ENCODE results near the gene ENG. TPM values are rescaled to one million over a fixed set of nuclear protein-coding genes. Genes with fewer than 3 reads are reported as not detected.
A peak's percentile ranks its signal among the peaks of the same experiment; 100 is the strongest.

Gene ENG
- total and polyA plus RNA-seq, 2 of the 8 experiments (the other 6 are each of a cell fraction or from before 2014, with no cell fraction given): 1.8 to 4.4 TPM

DNA sequence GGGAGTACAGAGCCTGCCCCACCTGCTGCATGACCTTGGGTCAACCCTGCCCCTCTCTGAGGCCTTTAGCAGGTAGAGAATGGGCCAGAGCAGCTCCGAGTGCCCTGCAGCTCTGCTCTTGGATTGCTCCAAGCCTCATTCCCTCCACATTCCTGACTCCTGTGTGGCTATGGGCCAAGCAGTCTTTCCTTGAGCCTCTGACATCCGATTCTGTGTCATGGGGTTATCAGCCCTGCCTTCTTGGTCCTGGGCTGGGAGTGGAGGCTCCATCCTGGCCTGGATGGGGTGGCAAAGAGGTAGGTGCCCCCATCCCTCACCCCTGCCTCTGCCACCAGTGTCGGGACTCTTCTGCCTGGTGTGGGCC is 38.1 kb downstream of the ENG start:
- Histone ChIP-seq H3K4me1 (replicated peaks in 1 of 4; ENCODE audit: control insufficient read depth in 3 of 4, insufficient read depth in 4 of 4, low read length in 3 of 4) (no peaks in the 10 kb centered on the region), H3K23ac (ENCODE audit: insufficient read length) (no peak overlapping the region), H4K20me1 (replicated peaks in 1 of 2; ENCODE audit: control insufficient read depth in 1 of 2, insufficient read depth in 2 of 2, low read length in 2 of 2) (peaks cover 2 to 11% of the 10 kb centered on the region in 2 experiments), H3K9me3 (ENCODE audit: insufficient read depth in 2 of 2, low read depth in 1 of 2, low read length in 1 of 2) (no peaks in the 10 kb centered on the region), H3K79me2 (ENCODE audit: control insufficient read depth in 1 of 2, insufficient read depth in 2 of 2, low read length in 2 of 2) (no peaks in the 10 kb centered on the region), H3K27ac (ENCODE audit: low read depth, low read length) (no peak overlapping the region), H3K36me3 (ENCODE audit: control insufficient read depth in 2 of 4, insufficient read depth in 4 of 4, low read length in 3 of 4) (peaks cover 10 to 23% (median 17%) of the 10 kb centered on the region in 4 experiments; a peak in 7 of 8 replicates), H2BK5ac (ENCODE audit: low read depth, low read length) (no peak overlapping the region), H4K5ac (ENCODE audit: insufficient read length, low read depth, low read length) (no peak overlapping the region), H3K56ac (replicated peaks; ENCODE audit: insufficient read length, low read depth, low read length) (no peak overlapping the region), H3K4ac (replicated peaks; ENCODE audit: insufficient read length, low read depth, low read length) (no peak overlapping the region), H2AK5ac (ENCODE audit: low read depth, low read length) (no peak overlapping the region), H3K23me2 (ENCODE audit: low read depth, low read length) (no peaks in the 10 kb centered on the region), H2BK20ac (ENCODE audit: low read length) (no peak overlapping the region), H2BK15ac (ENCODE audit: low read length) (no peak overlapping the region), H2BK120ac (replicated peaks; ENCODE audit: low read depth, low read length) (no peak overlapping the region), H3K4me3 (ENCODE audit: extremely low read depth in 1 of 4, insufficient read depth in 2 of 4, low read depth in 3 of 4, low read length in 4 of 4) (no peak overlapping the region), H4K8ac (ENCODE audit: extremely low read depth, insufficient read depth, low read length) (peak overlapping the region; percentile 51; the same call in 1 of the 2 replicates), H3K18ac (ENCODE audit: extremely low read depth, low read length) (no peak overlapping the region), H4K91ac (replicated peaks; ENCODE audit: insufficient read length, low read length) (no peak overlapping the region), H3K9ac (replicated peaks in 1 of 4; ENCODE audit: extremely low read depth in 1 of 4, low read depth in 3 of 4, low read length in 3 of 4) (no peak overlapping the region), H3K4me2 (ENCODE audit: insufficient read depth in 1 of 2, low read depth in 2 of 2, low read length in 2 of 2) (no peak overlapping the region), H2BK12ac (ENCODE audit: low read depth, low read length) (no peak overlapping the region), H3K79me1 (ENCODE audit: low read depth, low read length) (0 out of 2 replicates have a peak, but pooled peaks cover 2% of the 10 kb centered on the region), H2AFZ (ENCODE audit: low read length) (no peak overlapping the region), H3K14ac (ENCODE audit: insufficient read length) (no peak overlapping the region), H3K27me3 (replicated peaks in 1 of 4; ENCODE audit: control insufficient read depth in 3 of 4, extremely low read depth in 1 of 4, insufficient read depth in 3 of 4, low read length in 3 of 4) (no peaks in the 10 kb centered on the region)
- 84% methylated on average over 3 of the region's 3 CpGs; no CpG with 5 or more reads in 1 of the 2 experiments for WGBS, 2 experiments (ENCODE audit: extremely low coverage in 1 of 2, insufficient coverage in 1 of 2, insufficient read length in 1 of 2, insufficient replicate concordance in 2 of 2, low coverage in 1 of 2, low lambda C conversion rate in 2 of 2, missing lambda C conversion rate in 1 of 2)
- FAIRE-seq (no peak), DNase-seq (ENCODE audit: low read depth in 1 of 2, low spot score in 2 of 2) (no peak)
- CTCF ChIA-PET (ENCODE audit: partially characterized antibody): interaction anchor here (0.6 to 3.5 kb wide), 7 partner anchors 10 to 105 kb away, joined by 3 to 26 read pairs (median 4); partner anchors contain the start of gene TOR2A
- POLR2A ChIA-PET (ENCODE audit: partially characterized antibody): interaction anchor here (0.8 to 6.7 kb wide), 4 partner anchors 8 to 54 kb away, joined by 3 to 34 read pairs (median 5); no protein-coding TSS in a partner anchor
- TF ChIP-seq CBX5 (IDR thresholded peaks at IDR 0.05; ENCODE audit: low read depth, low read length) (no peak), TAF7 (optimal IDR thresholded peaks at IDR 0.05; ENCODE audit: borderline replicate concordance, low read depth, low read length) (no peak), YY1 (IDR thresholded peaks at IDR 0.05; ENCODE audit: low read depth, low read length) (no peak), TBP (IDR thresholded peaks at IDR 0.05; ENCODE audit: low read depth, low read length) (no peak), EZH2 (IDR thresholded peaks at IDR 0.05; ENCODE audit: low read depth, low read length, severe bottlenecking) (no peak), BCL11A (IDR thresholded peaks at IDR 0.05; ENCODE audit: low read depth in 2 of 2, low read length in 2 of 2) (no peak), RBBP5 (IDR thresholded peaks at IDR 0.05; ENCODE audit: borderline replicate concordance, low read depth, low read length) (no peak), CTBP2 (IDR thresholded peaks at IDR 0.05; ENCODE audit: borderline replicate concordance, insufficient read depth, insufficient read length, low read length) (no peak)
- TF ChIP-seq, protein P1, sequence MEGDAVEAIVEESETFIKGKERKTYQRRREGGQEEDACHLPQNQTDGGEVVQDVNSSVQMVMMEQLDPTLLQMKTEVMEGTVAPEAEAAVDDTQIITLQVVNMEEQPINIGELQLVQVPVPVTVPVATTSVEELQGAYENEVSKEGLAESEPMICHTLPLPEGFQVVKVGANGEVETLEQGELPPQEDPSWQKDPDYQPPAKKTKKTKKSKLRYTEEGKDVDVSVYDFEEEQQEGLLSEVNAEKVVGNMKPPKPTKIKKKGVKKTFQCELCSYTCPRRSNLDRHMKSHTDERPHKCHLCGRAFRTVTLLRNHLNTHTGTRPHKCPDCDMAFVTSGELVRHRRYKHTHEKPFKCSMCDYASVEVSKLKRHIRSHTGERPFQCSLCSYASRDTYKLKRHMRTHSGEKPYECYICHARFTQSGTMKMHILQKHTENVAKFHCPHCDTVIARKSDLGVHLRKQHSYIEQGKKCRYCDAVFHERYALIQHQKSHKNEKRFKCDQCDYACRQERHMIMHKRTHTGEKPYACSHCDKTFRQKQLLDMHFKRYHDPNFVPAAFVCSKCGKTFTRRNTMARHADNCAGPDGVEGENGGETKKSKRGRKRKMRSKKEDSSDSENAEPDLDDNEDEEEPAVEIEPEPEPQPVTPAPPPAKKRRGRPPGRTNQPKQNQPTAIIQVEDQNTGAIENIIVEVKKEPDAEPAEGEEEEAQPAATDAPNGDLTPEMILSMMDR (IDR thresholded peaks at IDR 0.05; ENCODE audit: control extremely low read depth in 1 of 3, insufficient read depth in 1 of 3, low read depth in 1 of 3, low read length in 3 of 3): no peak
